ENCODE results near the gene PACSIN1. TPM values are rescaled to one million over a fixed set of nuclear protein-coding genes. Genes with fewer than 3 reads are reported as not detected.

PACSIN1 gene
- total RNA-seq, 1 experiment from 2014 or later, result not detected

DNA sequence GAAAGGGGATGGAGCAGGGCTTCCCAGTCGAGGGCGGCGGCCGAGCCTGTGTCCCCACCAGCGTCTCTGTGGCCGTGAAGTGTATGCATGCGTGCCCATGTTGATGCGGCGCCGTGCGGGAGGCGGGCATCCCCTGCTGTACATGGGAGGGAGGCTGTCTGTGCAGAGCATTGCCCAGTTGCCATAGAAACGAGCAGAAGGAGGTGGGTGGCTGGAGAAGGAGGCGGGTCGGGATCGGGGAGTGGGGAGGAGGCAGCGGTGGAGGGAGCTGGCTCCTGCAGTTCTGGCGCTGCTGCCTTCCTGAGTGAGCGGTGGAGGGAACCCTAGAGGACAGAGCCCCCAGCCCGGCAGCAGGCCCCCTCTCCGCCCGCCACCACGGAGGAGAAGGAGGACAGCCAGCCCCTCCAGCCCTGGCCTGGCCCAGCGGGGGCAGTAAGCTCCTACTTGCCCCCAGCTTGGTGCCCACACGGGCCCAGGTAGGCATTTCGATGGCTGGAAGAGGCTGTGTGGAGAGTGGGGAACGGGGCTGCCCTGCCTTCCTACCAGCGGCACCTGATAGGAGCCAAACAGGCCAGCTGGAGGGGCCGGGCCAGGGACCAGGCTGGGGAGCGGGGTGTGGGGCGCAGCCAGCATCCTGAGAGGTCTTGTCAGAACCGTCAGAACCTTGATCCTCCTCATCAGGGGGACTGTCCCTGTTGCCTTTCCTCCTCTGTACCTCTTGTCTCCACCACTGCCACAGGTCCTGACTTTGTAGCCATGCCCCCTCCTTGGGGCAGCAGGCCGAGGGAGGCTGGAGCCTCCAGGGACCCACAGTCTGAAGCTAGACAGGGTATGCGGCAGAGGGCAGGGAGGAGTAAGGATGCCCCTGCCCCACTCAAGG lies 49.0 kb downstream of the PACSIN1 start:
- DNase-seq (ENCODE audit: low read depth), result peak; percentile 13

GRCh38 chr6:34515473-34516387 lies 49.9 kb downstream of the PACSIN1 start:
- DNase-seq (ENCODE audit: low read depth), result no peak

GRCh38 chr6:34516391-34517324 lies 50.8 kb downstream of the PACSIN1 start:
- DNase-seq (ENCODE audit: low read depth), result no peak

GRCh38 chr6:34517461-34517881 lies 51.6 kb downstream of the PACSIN1 start:
- no peak for DNase-seq (ENCODE audit: low read depth)

GRCh38 chr6:34517966-34518365 lies 52.1 kb downstream of the PACSIN1 start:
- no peak for DNase-seq (ENCODE audit: low read depth)

- no peak for DNase-seq (ENCODE audit: low read depth)
These were observed 52.9 kb downstream of the PACSIN1 start for GRCh38 chr6:34518669-34519365.

GRCh38 chr6:34519971-34520644 lies 54.2 kb downstream of the PACSIN1 start:
- DNase-seq (ENCODE audit: low read depth), result no peak

GRCh38 chr6:34520645-34521462 lies 55.0 kb downstream of the PACSIN1 start:
- peak; percentile 21 for DNase-seq (ENCODE audit: low read depth)

DNA sequence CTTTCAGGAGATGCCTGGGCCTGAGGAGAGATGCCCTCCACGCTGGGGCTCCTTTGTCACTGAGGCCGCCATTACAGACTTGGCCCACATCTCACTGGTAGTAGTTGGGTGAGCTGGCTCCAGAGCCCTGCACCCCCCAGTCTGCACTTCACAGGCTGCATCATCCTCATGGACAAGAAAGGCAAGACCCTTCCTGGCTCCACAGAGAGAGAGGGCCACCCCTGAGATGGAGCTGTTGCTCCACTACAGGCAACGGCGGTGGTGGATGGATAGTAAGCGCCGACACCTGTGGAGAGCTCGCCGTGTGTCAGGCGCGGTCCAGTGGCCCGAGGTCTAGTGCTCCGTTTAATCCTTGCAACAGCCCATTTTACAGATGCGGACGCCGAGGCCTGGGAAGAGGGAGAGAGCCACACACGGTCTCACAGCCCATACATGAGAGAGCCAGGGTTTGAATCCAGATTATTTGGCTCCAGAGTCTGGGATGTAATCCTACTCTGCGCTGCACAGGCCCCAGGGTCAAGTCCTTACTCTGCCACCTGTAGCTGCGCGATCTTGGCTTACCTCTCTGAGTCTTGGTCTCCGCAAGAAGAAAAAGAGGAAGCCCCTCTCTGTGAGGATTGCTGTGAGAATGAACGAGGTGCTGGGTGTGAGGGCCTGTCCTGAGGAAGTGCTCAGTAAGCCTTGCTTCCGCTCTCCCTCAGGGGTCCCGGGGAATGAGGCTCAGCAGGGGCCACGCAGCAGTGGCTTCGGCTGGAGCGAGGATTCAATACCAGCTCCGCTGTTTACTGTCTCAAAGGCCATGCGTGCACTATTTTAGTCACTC lies 55.8 kb downstream of the PACSIN1 start:
- no peak for DNase-seq (ENCODE audit: low read depth)

GRCh38 chr6:34522761-34523160 lies 56.9 kb downstream of the PACSIN1 start:
- no peak for DNase-seq (ENCODE audit: low read depth)

DNA sequence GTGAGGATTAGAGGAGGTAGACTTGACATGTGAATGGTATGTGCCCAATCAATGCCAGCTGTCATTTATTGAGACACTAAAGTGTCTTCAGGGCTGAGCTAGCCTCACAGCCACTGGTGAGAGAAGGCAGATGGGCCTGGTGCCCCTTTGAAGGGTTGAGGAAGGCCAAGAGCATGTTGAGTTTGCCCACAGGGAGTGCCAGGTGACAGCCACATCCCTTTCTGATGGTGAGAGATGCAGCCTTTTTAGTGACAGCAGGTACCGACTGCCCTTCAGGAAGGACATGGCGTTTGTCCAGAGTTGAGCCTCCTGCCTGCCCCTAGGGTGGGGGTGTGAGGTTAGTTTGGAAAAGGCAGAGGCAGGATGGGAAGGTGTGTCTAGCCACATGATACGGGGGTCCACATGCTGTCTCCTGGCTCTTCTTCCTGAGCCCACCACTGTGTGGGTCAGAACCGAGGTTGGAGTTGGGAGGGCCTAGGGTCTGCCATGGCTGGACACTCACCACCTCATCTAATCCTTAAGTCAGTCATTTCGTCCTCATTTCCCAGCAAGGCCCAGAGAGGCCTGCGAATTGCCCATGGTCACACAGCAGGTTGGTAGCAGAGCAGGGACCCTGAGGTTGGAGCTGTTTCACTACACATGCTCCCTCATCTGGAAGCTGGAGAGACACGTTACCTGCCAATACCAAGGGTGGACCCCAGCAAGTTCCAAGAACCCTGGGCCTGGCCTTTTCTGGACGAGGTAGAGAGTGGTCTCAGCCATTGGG lies 57.7 kb downstream of the PACSIN1 start:
- DNase-seq (ENCODE audit: low read depth), result no peak

GRCh38 chr6:34524499-34524898 lies 58.6 kb downstream of the PACSIN1 start:
- no peak for DNase-seq (ENCODE audit: low read depth)

- DNase-seq (ENCODE audit: low read depth), result no peak
These were observed 59.1 kb downstream of the PACSIN1 start for GRCh38 chr6:34524971-34525370.

DNA sequence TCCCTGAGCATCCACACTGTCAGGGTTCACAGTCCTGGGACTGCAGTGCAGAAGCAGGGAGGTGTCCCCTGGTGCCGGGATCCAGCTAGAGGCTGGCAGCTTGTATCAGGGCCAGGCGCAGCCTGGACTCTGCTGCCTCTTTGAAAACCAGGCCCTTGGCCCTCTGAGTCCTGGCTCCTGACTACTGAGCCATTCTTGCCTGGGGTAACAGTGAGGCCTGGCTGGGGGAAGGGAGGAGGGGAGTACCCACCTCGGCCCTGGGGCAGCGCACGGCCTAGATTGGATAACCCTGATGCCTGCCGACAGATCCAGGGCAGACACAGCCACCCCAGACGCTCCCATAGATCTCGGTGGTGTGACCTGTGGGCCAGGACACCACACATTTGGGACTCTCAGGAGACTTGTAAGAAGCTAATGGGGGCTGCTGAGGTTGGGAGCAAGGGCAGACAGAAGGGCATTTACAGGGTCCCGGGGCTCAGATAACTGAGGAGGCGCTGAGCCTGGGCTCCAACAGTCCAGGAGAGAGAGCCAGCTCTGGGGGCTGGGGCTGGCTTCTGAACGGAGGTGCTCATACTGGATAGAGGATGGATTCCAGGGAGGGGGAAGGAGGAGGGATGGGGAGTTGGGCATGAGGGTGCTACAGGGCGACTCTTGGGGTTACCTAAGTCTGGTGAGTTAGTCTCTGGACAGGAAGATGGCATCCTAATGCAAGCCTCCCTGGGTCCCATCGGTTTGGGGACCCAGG lies 59.7 kb downstream of the PACSIN1 start:
- DNase-seq (ENCODE audit: low read depth), result no peak

GRCh38 chr6:34526241-34526972 lies 60.5 kb downstream of the PACSIN1 start:
- no peak for DNase-seq (ENCODE audit: low read depth)

All from RPMI7951 (cell line).